GM21423 (cell line): ENCODE results near the gene AP4S1.
"Not testable (repeated sequence)": the region's sequence is repeated elsewhere in the genome, so short reads cannot be mapped to it uniquely, and the experiment has no call there.

Experiments used
- ATAC-seq: cut with Tn5 transposase; IDR thresholded peaks from one replicate; pipeline ENCODE4 v1.9.1; 2021; ENCODE audit warnings: mild to moderate bottlenecking, moderate library complexity; ENCODE audit not compliant: unreplicated experiment

The AP4S1 gene

DNA sequence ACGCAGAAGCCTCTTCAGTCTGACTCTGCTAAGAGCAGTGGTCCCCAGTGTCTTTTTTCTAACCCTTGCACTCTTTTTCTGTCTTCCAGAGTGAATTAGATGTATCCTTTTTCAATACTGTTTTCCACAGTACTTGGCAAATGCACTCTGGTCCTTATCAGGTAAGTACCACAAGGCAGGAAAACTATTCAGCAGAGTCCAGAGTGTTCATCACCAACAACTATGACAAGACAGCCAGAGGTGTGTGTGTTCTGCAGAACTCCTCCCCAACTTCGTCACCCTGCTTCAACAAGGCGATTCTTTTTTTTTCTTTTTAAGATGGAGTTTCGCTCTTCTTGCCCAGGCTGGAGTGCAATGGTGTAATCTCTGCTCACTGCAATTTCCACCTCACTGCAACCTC, 55.0 kb downstream of the AP4S1 start:
- no peak for ATAC-seq

GRCh38 chr14:31083781-31084180, 58.3 kb downstream of the AP4S1 start:
- no peak for ATAC-seq

- ATAC-seq, result peak; percentile 73
Measured at GRCh38 chr14:31084385-31084784, 58.9 kb downstream of the AP4S1 start.

- ATAC-seq, result no peak
Measured at GRCh38 chr14:31085027-31085426, 59.6 kb downstream of the AP4S1 start.

DNA sequence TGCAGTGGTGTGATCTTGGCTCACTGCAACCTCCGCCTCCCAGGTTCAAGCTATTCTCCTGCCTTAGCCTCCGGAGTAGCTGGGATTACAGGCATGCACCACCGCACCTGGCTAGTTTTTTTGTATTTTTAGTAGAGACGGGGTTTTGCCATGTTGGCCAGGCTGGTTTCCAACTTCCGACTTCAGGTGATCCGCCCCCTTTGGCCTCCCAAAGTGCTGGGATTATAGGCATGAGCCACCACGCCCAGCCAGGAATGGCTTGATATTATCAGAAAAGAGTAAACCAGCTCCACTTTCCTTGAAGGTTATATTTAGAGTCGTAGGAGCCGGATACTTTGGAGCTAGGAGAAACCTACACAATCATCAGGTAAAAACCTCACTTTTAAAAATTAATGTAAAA, 61.0 kb downstream of the AP4S1 start:
- ATAC-seq, result not testable (repeated sequence)

- ATAC-seq, result no peak
Measured at GRCh38 chr14:31090883-31091764, 65.7 kb downstream of the AP4S1 start.

DNA sequence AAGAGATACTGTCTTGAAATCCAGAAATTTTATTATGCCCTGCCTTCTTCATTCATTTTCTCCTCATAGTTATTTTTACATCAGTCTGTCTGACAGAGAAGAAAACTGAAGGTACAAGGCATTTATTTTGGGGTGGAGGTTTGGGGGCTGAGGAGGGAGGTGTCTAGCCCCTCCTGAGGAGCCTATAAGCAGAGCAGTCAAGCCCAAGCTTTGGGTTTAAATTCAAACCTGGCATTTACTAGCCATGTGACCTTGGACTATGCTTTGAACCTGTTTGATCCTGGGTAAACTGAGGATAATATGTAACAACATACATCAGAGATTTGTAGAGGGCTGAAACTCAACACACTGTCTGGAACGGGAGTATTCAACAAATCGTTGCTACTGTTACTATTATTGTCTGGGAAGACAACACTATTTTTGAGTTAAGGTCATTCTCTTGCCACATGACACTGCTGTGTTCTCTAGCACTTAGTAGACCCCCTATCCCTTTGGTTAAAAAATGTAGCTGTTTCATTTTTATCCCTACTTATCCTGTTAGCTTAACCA, 66.8 kb downstream of the AP4S1 start:
- ATAC-seq, result no peak

- not testable (repeated sequence) for ATAC-seq
Measured at GRCh38 chr14:31093884-31094839, 68.7 kb downstream of the AP4S1 start.

DNA sequence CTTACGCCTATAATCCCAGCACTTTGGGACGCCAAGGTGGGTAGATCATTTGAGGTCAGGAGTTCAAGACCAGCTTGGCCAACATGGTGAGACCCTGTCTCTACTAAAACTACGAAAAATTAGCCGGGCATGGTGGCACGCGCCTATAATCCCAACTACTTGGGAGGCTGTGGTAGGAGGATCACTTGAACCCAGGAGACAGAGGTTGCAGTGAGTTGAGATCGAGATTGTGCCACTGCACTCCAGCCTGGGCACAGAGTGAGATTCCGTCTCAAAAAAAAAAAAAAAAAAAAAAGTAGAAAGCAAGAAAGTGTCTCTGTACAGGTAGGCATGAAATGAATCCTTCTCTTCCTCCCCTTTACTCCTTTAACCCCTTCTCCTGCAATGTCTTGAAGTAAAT, 70.4 kb downstream of the AP4S1 start:
- ATAC-seq, result not testable (repeated sequence)

GRCh38 chr14:31096255-31096654, 70.8 kb downstream of the AP4S1 start:
- ATAC-seq, result no peak

DNA sequence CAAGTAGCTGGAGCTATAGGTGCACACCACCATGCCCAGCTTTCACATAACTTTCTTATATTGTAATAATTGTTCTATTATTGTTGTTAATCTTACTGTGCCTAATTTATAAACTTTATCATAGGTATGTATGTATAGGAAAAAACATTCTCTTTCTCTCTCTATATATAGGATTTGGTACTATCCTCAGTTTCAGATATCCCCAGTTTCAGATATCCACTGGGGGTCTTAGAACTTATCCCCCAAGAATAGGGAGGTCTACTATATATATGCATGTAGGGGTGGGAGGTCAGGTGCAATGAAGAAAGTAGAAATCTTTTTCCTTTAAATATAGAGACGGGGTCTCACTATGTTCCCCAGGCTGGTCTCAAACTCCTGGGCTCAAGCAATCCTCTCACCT, 71.6 kb downstream of the AP4S1 start:
- no peak for ATAC-seq

- ATAC-seq, result no peak
Measured at GRCh38 chr14:31106768-31107167, 81.3 kb downstream of the AP4S1 start.

DNA sequence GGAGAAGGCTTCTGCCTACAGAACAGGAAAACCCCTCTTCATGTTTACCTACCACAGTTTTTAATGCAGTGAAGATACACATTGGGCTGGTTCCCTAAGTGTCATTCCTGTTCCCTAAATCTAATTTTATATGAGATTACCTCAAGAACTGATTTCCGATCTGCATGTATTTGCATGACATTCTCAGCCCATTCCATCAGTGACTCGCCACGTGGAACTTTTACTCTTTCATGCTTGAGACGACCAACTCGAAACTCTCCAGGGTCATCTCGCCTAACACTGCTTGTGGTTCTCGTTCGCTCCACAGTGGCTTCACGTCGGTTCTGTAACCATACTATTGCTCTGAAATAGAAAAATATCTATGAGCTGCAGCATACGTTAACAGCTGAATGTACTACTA, 83.8 kb downstream of the AP4S1 start:
- ATAC-seq, result no peak

DNA sequence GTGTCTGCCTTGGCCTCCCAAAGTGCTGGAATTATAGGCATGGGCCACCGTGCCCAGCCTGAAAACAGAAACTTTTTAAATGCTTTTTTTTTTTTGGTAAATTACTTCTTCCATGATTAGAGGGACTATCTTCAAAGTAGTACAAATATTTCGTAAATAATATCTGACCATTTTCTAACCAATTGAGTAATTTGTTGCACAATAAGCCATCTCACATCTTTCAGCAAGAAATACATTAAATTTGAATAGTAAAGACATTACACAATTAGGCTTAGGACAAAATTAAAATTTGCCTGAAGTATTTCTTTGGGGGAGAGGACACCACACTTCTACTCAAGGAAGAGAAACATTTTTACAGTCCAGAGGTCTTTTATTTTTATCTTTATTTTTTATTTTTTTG, 85.4 kb downstream of the AP4S1 start:
- no peak for ATAC-seq

DNA sequence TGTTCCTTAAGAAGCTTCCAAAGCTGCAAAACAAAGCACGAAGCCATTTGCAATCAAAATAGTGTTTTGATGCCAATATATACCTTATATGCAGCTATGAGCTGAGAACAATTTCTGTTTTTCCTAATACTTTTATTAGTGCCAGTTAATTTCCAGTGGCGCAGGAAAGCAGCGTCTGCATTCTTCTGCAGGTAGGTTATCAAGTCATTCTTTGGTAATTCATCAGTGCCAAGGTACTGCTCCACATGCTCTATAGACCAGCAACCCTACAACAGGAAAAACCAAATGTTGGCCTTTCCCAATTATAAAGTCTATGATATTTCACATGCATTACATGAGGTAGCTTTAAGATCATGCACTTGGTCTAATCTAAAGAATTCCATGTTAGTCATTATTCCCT, 88.3 kb downstream of the AP4S1 start:
- no peak for ATAC-seq

- no peak for ATAC-seq
Measured at GRCh38 chr14:31118892-31119291, 93.4 kb downstream of the AP4S1 start.

- no peak for ATAC-seq
Measured at GRCh38 chr14:31122098-31122611, 96.7 kb downstream of the AP4S1 start.

GRCh38 chr14:31122921-31123320, 97.5 kb downstream of the AP4S1 start:
- ATAC-seq, result no peak

GRCh38 chr14:31124197-31124596, 98.7 kb downstream of the AP4S1 start:
- no peak for ATAC-seq

DNA sequence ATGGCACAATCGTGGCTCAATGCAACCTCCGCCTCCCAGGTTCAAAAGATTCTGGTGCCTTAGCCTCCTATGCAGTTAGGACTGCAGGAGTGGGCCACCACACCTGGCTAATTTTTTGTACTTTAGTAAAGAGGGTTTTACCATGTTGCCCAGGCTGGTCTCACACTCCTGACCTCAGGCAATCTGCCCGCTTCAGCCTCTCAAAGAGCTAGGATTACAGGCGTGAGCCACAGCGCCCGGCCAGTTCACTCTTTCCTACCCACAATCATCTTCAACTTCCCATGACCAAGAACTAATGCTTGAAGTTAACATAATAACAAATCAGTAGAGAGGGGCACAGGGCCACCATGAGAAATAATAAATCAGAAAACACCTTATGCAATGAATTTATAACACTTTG, 99.8 kb downstream of the AP4S1 start:
- no peak for ATAC-seq

DNA sequence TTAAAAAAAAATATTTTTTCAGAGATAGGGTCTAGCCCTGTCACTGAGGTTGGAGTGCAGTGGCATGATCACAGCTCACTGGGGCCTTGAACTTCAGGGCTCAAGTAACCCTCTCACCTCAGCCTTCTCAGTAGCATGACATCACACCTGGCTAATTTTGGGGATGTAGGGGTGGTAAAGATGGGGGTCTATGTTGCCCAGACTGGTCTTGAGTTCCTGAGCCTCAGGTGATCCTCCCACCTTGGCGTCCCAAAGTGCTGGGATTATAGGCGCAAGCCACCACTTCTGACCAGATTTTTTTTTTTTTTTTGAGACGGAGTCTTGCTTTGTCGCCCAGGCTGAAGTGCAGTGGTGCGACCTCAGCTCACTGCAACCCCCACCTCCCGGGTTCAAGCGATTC, 101.2 kb downstream of the AP4S1 start:
- no peak for ATAC-seq
